K562 (cell line): ENCODE data around the gene TKTL1. TPM values are rescaled to one million over a fixed set of nuclear protein-coding genes. Genes with fewer than 3 reads are reported as not detected.

Experiments used
- HNRNPL ChIP-seq: fragments of 200-400 bp; formaldehyde crosslinking; IDR thresholded peaks from 2 replicates; pipeline ENCODE4 v1.6.1; 2017; ENCODE audit warnings: low read depth, mild to moderate bottlenecking, low read length
- KDM5B ChIP-seq: fragments of 200-600 bp; sonication (generic); IDR thresholded peaks from 2 replicates; pipeline ENCODE4 v1.6.1; 2012; ENCODE audit warnings: low read depth, mild to moderate bottlenecking, moderate library complexity, low read length, control low read depth, inconsistent platforms; ENCODE audit not compliant: insufficient replicate concordance
- POLR2B ChIP-seq: fragments of 450-650 bp; IDR thresholded peaks from 2 replicates; pipeline ENCODE4 v1.6.1; 2018; ENCODE audit warnings: low read depth; ENCODE audit not compliant: partially characterized antibody
- THAP7 ChIP-seq: fragments of 250-450 bp; sonication (Bioruptor Pico); IDR thresholded peaks from 2 replicates; pipeline ENCODE4 v1.5.0; 2021
- ZNF589 ChIP-seq: fragments of 200-800 bp; sonication (Bioruptor generic); IDR thresholded peaks from 2 replicates; pipeline ENCODE4 v1.6.1; 2016; ENCODE audit warnings: low read depth, missing genetic modification characterization, missing compliant biosample characterization
- polyA plus RNA-seq, 8 experiments: library from polyadenylated mRNA; depleted of rRNA in 4 of 8; stranded (reverse) in 5 of 8; unstranded in 3 of 8; fragments of >200 nt; fragmentation: Nextera tagmentation in 2 of 8; fragmentation: Illumina TruSeq in 1 of 8; extraction: Ambion mirVana in 2 of 8; extraction: Trizol in 1 of 8; gene quantifications; 2 replicates each; pipeline versions ENCODE4 v1.2.1 to v1.2.3, GENCODE V29; 2011 to 2014; ENCODE audit warnings: inconsistent platforms in 1 of 8, missing spikeins in 1 of 8
- total RNA-seq, 7 experiments: library from RNA; depleted of rRNA in 6 of 7; stranded (reverse); fragments of >200 nt in 6 of 7; fragmentation: Illumina TruSeq in 2 of 7; extraction: Trizol in 2 of 7; gene quantifications; 2 replicates each; pipeline versions ENCODE4 v1.2.1 to v1.2.3, GENCODE V29; 2011 to 2021; ENCODE audit warnings: low replicate concordance in 1 of 7
- TF ChIP-seq, protein P1 (sequence below): fragments of 450-650 bp; IDR thresholded peaks from 2 replicates; pipeline ENCODE4 v1.6.1; 2016; ENCODE audit warnings: mild to moderate bottlenecking
- TF ChIP-seq, protein P2 (sequence below): sonication (generic); IDR thresholded peaks from 2 replicates; pipeline ENCODE4 v1.6.1; 2016
- TF ChIP-seq, protein P3 (sequence below): fragments of 450-650 bp; IDR thresholded peaks from 2 replicates; pipeline ENCODE4 v1.6.1; 2017; ENCODE audit warnings: antibody characterized with exemption, mild to moderate bottlenecking

The TKTL1 gene
- total and polyA plus RNA-seq, 9 of the 15 experiments (the other 6 are each of a cell fraction or from before 2014, with no cell fraction given) = 0.18 to 0.71 (median 0.38) TPM

DNA sequence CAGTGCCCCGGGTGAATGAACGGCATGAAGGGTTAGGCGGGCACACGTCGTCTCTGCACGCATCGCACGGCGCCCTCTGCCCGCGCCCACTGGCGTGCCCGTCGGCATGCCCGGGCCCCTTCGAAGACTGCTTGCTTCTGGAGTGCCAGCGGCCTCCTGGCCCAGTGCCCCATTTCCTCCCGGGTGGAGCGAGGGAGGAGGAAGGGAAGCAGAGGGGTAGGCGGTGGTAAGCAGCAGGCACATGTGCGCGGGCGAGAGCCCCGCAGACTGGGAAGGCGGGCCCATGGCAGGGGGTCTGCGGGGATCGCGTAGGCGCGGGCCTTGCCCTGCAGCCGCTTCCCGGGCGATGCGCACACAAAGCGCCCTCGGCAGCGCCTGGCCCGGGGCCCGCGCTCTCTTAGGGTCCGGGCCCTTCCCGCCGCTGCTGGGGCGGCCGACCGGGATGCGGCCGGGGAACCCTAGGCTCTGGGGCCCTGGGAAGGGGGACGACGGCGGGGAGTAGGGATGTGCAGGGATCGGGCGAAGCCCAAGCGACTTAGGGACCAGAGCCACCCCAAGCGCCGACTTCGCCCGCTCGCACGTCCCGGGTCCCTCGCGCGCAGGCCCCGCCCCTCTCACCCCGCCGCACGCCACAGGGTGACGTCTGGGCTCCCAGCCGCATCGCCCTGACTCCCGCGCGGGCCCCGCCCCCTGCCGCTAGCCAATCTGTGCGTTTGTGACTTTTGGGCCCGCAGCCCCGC, 82.6 kb downstream of the TKTL1 start (continued):
- TF ChIP-seq POLR2B = peak; percentile 49
- no peak for TF ChIP-seq THAP7
- TF ChIP-seq, protein P1, sequence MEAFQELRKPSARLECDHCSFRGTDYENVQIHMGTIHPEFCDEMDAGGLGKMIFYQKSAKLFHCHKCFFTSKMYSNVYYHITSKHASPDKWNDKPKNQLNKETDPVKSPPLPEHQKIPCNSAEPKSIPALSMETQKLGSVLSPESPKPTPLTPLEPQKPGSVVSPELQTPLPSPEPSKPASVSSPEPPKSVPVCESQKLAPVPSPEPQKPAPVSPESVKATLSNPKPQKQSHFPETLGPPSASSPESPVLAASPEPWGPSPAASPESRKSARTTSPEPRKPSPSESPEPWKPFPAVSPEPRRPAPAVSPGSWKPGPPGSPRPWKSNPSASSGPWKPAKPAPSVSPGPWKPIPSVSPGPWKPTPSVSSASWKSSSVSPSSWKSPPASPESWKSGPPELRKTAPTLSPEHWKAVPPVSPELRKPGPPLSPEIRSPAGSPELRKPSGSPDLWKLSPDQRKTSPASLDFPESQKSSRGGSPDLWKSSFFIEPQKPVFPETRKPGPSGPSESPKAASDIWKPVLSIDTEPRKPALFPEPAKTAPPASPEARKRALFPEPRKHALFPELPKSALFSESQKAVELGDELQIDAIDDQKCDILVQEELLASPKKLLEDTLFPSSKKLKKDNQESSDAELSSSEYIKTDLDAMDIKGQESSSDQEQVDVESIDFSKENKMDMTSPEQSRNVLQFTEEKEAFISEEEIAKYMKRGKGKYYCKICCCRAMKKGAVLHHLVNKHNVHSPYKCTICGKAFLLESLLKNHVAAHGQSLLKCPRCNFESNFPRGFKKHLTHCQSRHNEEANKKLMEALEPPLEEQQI = no peak
- peak; percentile 54 for TF ChIP-seq KDM5B
- TF ChIP-seq, protein P2, sequence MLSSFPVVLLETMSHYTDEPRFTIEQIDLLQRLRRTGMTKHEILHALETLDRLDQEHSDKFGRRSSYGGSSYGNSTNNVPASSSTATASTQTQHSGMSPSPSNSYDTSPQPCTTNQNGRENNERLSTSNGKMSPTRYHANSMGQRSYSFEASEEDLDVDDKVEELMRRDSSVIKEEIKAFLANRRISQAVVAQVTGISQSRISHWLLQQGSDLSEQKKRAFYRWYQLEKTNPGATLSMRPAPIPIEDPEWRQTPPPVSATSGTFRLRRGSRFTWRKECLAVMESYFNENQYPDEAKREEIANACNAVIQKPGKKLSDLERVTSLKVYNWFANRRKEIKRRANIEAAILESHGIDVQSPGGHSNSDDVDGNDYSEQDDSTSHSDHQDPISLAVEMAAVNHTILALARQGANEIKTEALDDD = no peak
- TF ChIP-seq, protein P3, sequence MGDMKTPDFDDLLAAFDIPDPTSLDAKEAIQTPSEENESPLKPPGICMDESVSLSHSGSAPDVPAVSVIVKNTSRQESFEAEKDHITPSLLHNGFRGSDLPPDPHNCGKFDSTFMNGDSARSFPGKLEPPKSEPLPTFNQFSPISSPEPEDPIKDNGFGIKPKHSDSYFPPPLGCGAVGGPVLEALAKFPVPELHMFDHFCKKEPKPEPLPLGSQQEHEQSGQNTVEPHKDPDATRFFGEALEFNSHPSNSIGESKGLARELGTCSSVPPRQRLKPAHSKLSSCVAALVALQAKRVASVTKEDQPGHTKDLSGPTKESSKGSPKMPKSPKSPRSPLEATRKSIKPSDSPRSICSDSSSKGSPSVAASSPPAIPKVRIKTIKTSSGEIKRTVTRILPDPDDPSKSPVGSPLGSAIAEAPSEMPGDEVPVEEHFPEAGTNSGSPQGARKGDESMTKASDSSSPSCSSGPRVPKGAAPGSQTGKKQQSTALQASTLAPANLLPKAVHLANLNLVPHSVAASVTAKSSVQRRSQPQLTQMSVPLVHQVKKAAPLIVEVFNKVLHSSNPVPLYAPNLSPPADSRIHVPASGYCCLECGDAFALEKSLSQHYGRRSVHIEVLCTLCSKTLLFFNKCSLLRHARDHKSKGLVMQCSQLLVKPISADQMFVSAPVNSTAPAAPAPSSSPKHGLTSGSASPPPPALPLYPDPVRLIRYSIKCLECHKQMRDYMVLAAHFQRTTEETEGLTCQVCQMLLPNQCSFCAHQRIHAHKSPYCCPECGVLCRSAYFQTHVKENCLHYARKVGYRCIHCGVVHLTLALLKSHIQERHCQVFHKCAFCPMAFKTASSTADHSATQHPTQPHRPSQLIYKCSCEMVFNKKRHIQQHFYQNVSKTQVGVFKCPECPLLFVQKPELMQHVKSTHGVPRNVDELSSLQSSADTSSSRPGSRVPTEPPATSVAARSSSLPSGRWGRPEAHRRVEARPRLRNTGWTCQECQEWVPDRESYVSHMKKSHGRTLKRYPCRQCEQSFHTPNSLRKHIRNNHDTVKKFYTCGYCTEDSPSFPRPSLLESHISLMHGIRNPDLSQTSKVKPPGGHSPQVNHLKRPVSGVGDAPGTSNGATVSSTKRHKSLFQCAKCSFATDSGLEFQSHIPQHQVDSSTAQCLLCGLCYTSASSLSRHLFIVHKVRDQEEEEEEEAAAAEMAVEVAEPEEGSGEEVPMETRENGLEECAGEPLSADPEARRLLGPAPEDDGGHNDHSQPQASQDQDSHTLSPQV = peak; percentile 57; the same call in 1 of the 2 replicates
- no peak for TF ChIP-seq ZNF589 (CRISPR knock-in tag)
- TF ChIP-seq HNRNPL = peak; percentile 85
